Omental fat pad (tissue), 4 donors: ENCODE measurements around the gene CBARP. TPM values are rescaled to one million over a fixed set of nuclear protein-coding genes. Genes with fewer than 3 reads are reported as not detected.

Source experiments
- ATAC-seq: fragments of 150-250 bp; one replicate; pipeline ENCODE4 v1.9.1; 2016; ENCODE audit warnings: mild to moderate bottlenecking, moderate library complexity; ENCODE audit not compliant: low FRiP score
- DNase-seq: peaks from one replicate; pipeline ENCODE4 v3.0.0-alpha.2; 2019; ENCODE audit warnings: low spot score
- total RNA-seq, 4 donors: library from RNA; depleted of rRNA; stranded (reverse); fragments of >200 nt; gene quantifications; one replicate each; pipeline ENCODE4 v1.1.0, GENCODE V29; 2016
- TF ChIP-seq, protein P1 (sequence below), 3 donors: fragments of 450-650 bp; IDR thresholded peaks; one replicate each; pipeline ENCODE4 v1.5.1; 2016 to 2017; ENCODE audit warnings: antibody characterized with exemption in 3 of 3, mild to moderate bottlenecking in 3 of 3, moderate library complexity in 2 of 3

Gene CBARP
- total RNA-seq, 4 donors from 2014 or later: 0.63 to 19.6 (median 2.2) TPM; not detected in 1

DNA sequence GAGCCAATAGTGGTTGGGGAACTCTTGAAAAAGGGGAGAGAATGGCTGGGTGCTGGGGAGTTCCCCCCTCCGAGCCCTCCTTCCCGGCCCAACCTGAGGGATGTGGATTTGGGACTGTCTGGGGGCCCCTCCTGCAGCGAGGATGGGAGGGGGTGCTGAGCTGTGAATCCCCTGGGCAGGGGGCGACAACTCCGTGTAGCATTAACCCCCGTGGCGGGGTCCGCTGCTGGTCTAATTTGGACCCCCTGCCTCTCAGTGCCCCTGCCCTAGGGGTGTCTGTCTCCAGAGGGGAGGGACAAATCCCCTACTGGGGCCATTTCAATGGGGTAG lies 20.3 kb upstream of the CBARP start:
- DNase-seq (no peak), ATAC-seq (no peak)
- TF ChIP-seq, protein P1, sequence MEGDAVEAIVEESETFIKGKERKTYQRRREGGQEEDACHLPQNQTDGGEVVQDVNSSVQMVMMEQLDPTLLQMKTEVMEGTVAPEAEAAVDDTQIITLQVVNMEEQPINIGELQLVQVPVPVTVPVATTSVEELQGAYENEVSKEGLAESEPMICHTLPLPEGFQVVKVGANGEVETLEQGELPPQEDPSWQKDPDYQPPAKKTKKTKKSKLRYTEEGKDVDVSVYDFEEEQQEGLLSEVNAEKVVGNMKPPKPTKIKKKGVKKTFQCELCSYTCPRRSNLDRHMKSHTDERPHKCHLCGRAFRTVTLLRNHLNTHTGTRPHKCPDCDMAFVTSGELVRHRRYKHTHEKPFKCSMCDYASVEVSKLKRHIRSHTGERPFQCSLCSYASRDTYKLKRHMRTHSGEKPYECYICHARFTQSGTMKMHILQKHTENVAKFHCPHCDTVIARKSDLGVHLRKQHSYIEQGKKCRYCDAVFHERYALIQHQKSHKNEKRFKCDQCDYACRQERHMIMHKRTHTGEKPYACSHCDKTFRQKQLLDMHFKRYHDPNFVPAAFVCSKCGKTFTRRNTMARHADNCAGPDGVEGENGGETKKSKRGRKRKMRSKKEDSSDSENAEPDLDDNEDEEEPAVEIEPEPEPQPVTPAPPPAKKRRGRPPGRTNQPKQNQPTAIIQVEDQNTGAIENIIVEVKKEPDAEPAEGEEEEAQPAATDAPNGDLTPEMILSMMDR (IDR thresholded peaks at IDR 0.05): no peak

DNA sequence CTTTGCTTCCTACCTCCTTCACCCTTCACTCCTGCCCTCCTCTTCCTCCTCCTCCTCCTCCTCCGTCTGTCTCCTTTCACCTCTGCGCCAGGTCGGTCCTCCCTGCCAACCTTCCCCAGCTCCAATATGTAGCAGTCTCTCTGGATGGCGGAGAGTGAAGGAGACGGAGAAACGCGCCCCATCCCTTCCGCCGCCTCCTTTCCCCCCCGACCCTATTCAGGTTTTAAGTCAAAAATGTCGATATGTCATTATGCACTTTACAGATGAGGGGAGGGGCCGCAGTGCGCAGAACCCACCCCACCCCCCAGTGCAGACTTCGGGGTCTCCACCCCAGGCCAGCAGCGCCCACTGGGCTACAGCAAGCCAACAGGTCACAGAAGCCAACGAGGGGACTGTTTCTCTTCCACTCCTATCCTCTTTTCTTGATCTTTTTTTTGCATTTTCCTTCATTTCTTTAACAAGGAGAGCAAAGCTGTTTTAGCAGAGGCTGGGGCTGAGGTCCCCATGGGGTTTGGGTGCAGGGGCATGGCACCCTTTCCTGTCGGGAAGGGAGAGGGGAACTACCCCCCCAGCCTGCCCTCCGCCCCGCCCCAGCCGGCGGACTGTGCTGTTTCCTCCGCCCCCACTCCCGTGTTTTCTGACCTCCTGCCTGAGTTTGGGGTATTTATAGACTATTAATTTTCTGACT lies 19.8 kb upstream of the CBARP start:
- TF ChIP-seq, protein P1 (IDR thresholded peaks at IDR 0.05): no peak
- no peak for DNase-seq
- no peak for ATAC-seq

DNA sequence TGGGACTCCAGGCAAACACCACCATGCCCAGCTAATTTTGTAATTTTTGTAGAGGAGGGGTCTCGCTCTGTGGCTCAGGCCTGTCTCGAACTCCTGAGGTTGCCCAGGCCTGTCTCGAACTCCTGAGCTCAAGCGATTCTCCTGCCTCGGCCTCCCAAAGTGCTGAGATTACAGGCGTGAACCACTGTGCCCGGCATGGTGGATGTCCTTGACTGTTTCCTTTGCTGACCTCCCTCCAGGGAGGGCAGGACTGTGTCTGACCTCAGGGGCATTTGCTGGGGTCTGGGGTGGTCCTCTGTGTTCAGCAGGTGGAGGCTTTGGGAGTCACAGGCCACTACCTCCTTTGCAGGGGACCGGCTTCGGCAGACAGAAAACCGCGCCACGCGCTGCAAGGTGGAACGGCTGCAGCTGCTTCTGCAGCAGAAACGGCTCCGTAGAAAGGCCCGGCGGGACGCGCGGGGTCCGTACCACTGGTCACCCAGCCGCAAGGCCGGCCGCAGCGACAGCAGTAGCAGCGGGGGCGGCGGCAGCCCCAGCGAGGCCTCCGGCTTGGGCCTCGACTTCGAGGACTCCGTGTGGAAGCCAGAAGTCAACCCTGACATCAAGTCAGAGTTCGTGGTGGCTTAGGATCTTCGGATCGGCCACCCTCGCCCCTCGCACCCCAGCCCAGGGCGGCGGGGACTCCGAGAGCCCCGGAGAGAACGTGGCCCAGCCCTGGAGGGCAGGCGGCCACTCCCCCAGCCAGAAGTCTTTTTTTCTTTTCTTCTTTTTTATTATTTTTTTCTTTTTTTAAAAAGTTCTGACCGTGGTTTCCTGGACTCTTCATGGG lies 19.1 kb upstream of the CBARP start:
- DNase-seq (no peak), ATAC-seq (no peak)
- TF ChIP-seq, protein P1 (IDR thresholded peaks at IDR 0.05): no peak

GRCh38 chr19:1255186-1256161 lies 17.7 kb upstream of the CBARP start:
- DNase-seq (no peak), ATAC-seq (no peak)
- TF ChIP-seq, protein P1 (IDR thresholded peaks at IDR 0.05): no peak

- no peak for ATAC-seq
- no peak for DNase-seq
- TF ChIP-seq, protein P1 (IDR thresholded peaks at IDR 0.05): no peak
Measured at GRCh38 chr19:1254530-1255185, 16.9 kb upstream of the CBARP start.

- ATAC-seq (no peak), DNase-seq (no peak)
- TF ChIP-seq, protein P1 (IDR thresholded peaks at IDR 0.05): no peak
Measured at GRCh38 chr19:1254081-1254527, 16.3 kb upstream of the CBARP start.
